ENCODE measurements around the gene TBX6. TPM values are rescaled to one million over a fixed set of nuclear protein-coding genes. Genes with fewer than 3 reads are reported as not detected.

The TBX6 gene
- total and polyA plus RNA-seq, 2 donors (not counting 3 experiments of a cell fraction or from before 2014, with no cell fraction given), result 0.40 to 0.60 TPM

- TF ChIP-seq JUN (IDR thresholded peaks at IDR 0.05; ENCODE audit: borderline replicate concordance, insufficient read depth, insufficient read length, low read depth) (no peak), EZH2 (IDR thresholded peaks at IDR 0.05; ENCODE audit: borderline replicate concordance, low read depth, low read length, severe bottlenecking) (no peak), POLR2AphosphoS5 (IDR thresholded peaks at IDR 0.05; ENCODE audit: insufficient read depth, low read depth, low read length) (peak; percentile 80), MAX (IDR thresholded peaks at IDR 0.05; ENCODE audit: insufficient read depth, insufficient read length) (peak; percentile 86), MYC (IDR thresholded peaks at IDR 0.05; ENCODE audit: low read depth, low read length) (peak; percentile 59), FOS (IDR thresholded peaks at IDR 0.05; ENCODE audit: borderline replicate concordance, insufficient read depth, low read length) (no peak), POLR2A (IDR thresholded peaks at IDR 0.05; ENCODE audit: low read depth, low read length) (peak; percentile 5), GATA2 (IDR thresholded peaks at IDR 0.05; ENCODE audit: insufficient read depth, insufficient read length, low read depth, low read length) (no peak), CTCF (IDR thresholded peaks at IDR 0.05; ENCODE audit: extremely low read depth in 1 of 2, insufficient read depth in 1 of 2, low read depth in 1 of 2, low read length in 2 of 2) (peak; percentile 98 to 99)
- peak; percentile 97 for FAIRE-seq
- intact Hi-C loops (cut with micrococcal nuclease) (loop anchor here (1.0 to 10.0 kb wide), 6 partner anchors 27 to 562 kb away; partner anchors contain the start of genes ALDOA, FBRS, PRR14 and ZNF771), dilution Hi-C loops (cut with MboI; ENCODE audit: extremely low pct_ligation_motif_present, low sequenced_read_pairs) (no loop called here)
- peak overlapping the region; percentile 72 for H2AFZ ChIP-seq (ENCODE audit: low read depth, low read length)
- peak overlapping the region; percentile 46 for H3K27ac ChIP-seq (ENCODE audit: insufficient read depth, low read depth, low read length)
- H3K27me3 ChIP-seq (ENCODE audit: control insufficient read depth in 2 of 2, insufficient read depth in 2 of 2, low read length in 2 of 2), result no peaks in the 10 kb centered on the region
- peak; percentile 94 for DNase-seq (ENCODE audit: low read depth, low spot score)
- H3K36me3 ChIP-seq (ENCODE audit: control insufficient read depth in 2 of 2, extremely low read depth in 1 of 2, insufficient read depth in 2 of 2, low read length in 2 of 2), result peaks cover 0 to 8% of the 10 kb centered on the region in 2 experiments
- peaks cover 23% of the 10 kb centered on the region for H3K4me1 ChIP-seq (ENCODE audit: control insufficient read depth, extremely low read depth, insufficient read depth, low read length)
- POLR2A ChIA-PET, result interaction anchor here (0.5 to 1.7 kb wide), 8 partner anchors 16 to 119 kb away, joined by 3 to 10 read pairs (median 4); partner anchors contain the start of genes ALDOA and TAOK2
- no TSS peak for BruUV-seq (replicated peaks)
- H3K79me2 ChIP-seq (ENCODE audit: control insufficient read depth, insufficient read depth, low read length), result no peaks in the 10 kb centered on the region
- CTCF ChIA-PET, result interaction anchor here (0.6 to 5.6 kb wide), 38 partner anchors 11 to 537 kb away, joined by 3 to 55 read pairs (median 7); partner anchors contain the start of genes ALDOA, CORO1A, DCTPP1 and GDPD3
- H3K9me1 ChIP-seq (replicated peaks; ENCODE audit: control insufficient read depth, extremely low read depth, insufficient read depth, low read length), result no peaks in the 10 kb centered on the region
- H3K4me2 ChIP-seq (ENCODE audit: insufficient read depth, low read length), result peak overlapping the region; percentile 72
- no peaks in the 10 kb centered on the region for H4K20me1 ChIP-seq (replicated peaks; ENCODE audit: control insufficient read depth, extremely low read depth, insufficient read depth, low read length)
- peaks cover 3% of the 10 kb centered on the region for H3K9me3 ChIP-seq (replicated peaks; ENCODE audit: control insufficient read depth, insufficient read depth, low read length)
- peak overlapping the region; percentile 39 for H3K9ac ChIP-seq (replicated peaks; ENCODE audit: extremely low read depth, insufficient read depth, low read length)
- H3K4me3 ChIP-seq (replicated peaks in 1 of 3; ENCODE audit: insufficient read depth in 1 of 3, low read depth in 1 of 3, low read length in 3 of 3), result peak overlapping the region; percentile 6 to 53 (median 43)
Measured at GRCh38 chr16:30092373-30093010, 768 bp upstream of the TBX6 start.
